GM18508 (cell line): ENCODE measurements around the gene IPO13.
A peak's percentile ranks its signal among the peaks of the same experiment; 100 is the strongest.

ENCODE experiments used
- ATAC-seq: cut with Tn5 transposase; IDR thresholded peaks from one replicate; pipeline ENCODE4 v1.9.1; 2021; ENCODE audit warnings: moderate number of reproducible peaks; ENCODE audit not compliant: insufficient read depth, unreplicated experiment

IPO13 gene, protein sequence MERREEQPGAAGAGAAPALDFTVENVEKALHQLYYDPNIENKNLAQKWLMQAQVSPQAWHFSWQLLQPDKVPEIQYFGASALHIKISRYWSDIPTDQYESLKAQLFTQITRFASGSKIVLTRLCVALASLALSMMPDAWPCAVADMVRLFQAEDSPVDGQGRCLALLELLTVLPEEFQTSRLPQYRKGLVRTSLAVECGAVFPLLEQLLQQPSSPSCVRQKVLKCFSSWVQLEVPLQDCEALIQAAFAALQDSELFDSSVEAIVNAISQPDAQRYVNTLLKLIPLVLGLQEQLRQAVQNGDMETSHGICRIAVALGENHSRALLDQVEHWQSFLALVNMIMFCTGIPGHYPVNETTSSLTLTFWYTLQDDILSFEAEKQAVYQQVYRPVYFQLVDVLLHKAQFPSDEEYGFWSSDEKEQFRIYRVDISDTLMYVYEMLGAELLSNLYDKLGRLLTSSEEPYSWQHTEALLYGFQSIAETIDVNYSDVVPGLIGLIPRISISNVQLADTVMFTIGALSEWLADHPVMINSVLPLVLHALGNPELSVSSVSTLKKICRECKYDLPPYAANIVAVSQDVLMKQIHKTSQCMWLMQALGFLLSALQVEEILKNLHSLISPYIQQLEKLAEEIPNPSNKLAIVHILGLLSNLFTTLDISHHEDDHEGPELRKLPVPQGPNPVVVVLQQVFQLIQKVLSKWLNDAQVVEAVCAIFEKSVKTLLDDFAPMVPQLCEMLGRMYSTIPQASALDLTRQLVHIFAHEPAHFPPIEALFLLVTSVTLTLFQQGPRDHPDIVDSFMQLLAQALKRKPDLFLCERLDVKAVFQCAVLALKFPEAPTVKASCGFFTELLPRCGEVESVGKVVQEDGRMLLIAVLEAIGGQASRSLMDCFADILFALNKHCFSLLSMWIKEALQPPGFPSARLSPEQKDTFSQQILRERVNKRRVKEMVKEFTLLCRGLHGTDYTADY

GRCh38 chr1:43946236-43947060 lies at the start of gene IPO13:
IPO13 (plus strand) TSS chr1:43946950; CDS start chr1:43947601, 651 bp downstream.
- peak; percentile 68 for ATAC-seq

- no peak for ATAC-seq
Observed at GRCh38 chr1:43898981-43899380, 47.8 kb upstream of the IPO13 start.

GRCh38 chr1:43900386-43900785 lies 46.4 kb upstream of the IPO13 start:
- no peak for ATAC-seq

DNA sequence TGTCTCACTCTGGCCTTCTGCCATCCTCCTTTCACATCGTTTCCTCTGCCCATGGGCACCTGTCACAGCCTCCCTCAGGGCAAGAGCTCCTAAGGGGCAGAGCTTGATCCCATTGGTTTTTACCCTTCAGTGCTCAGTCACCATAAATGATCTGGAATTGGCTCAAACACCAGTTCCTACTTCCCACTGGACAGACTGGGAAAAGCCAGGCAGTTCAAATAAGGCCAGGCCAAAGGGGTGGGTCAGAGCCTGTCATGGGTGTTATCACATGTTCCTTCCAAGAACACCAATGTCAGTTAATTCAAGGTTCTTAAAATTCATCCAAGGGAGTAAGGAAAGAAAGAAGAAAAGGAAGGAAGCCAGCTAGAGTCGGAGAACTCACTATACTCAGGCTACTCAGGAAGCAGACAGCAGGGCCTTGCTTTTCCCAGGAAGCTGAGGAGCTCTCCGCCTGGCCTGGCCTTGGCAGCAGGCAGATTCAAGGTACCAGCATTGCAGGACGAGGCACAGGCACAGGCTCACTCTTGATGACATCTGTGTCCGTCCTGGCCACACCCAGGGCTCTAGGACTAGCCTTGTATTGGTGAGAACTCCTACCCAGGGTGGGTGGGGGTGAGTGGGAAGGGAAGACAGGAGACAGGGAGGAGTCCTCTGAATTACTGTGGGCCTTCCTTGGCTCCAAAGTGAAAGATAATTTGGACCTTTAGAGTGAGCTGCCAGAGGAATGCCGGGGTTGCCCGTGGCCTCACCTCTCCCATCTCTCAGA lies 45.4 kb upstream of the IPO13 start:
- no peak for ATAC-seq

DNA sequence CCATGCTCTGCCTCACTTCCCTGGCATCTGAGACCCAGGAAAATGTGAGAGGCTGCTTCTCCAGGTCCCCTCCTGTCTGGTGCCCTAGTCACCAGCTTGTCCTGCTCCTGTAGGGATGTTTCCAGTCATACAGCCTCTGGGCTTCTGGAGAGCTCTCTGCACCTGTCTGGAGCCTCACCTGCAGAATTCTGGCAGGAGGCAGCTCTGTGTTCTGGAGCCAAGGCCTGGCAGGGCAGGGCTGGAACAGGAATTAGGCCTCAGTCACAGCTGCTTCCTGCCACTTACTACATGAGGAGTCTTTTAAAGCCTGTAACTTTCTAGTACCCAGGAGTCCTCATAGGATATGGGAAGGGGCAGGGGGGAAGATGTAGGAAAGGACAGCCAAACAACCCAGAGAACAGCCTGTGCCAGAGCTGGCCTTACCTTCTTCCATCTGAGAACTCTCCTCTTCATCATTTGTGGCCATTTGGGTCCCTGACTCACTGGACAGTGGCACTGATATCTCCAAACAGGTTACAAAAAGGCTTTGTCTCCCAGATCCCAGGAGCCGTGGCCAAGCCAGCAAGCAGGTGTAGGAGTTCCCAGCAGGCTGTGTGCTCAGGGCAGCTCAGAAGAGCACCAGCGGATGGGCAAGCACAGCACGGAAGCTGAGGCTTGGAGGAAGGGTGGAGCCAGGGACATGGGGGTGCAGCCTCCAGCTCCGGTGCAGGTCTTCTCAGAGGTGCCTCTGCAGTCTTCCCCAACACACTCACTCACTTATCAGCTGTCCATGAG lies 44.5 kb upstream of the IPO13 start:
- ATAC-seq: no peak

DNA sequence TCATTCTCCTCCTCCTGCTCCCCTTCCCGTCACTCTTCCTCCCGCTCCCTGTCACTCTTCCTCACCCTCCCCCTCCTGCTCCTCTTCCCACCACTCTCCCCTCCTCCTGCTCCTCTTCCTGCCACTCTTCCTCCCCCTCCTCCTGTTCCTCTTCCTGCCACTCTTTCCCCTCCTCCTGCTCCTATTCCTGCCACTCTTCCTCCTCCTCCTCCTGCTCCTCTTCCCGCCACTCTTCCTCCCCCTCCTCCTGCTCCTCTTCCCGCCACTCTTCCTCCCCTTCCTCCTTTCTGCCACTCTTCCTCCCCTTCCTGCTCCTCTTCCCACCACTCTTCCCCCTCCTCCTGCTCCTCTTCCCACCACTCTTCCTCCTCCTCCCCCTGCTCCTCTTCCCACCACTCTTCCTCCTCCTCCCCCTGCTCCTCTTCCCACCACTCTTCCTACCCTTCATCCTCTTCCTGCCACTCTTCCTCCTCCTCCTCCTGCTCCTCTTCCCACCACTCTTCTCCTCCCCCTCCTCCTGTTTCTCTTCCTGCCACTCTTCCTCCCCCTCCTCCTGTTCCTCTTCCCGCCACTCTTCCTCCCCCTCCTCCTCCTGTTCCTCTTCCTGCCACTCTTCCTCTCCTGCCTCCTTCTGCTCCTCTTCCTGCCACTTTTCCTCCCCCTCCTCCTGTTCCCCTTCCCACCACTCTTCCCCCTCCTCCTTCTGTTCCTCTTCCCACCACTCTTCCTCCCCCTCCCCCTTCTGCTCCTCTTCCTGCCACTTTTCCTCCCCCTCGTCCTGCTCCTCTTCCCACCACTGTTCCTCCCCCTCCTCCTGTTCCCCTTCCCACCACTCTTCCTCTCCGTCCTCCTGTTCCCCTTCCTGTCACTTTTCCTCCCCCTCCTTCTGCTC lies 41.8 kb upstream of the IPO13 start:
- ATAC-seq: no peak

GRCh38 chr1:43908226-43908625 lies 38.5 kb upstream of the IPO13 start:
- no peak for ATAC-seq

GRCh38 chr1:43908858-43909257 lies 37.9 kb upstream of the IPO13 start:
- ATAC-seq: no peak

- no peak for ATAC-seq
Observed at GRCh38 chr1:43910343-43910742, 36.4 kb upstream of the IPO13 start.

DNA sequence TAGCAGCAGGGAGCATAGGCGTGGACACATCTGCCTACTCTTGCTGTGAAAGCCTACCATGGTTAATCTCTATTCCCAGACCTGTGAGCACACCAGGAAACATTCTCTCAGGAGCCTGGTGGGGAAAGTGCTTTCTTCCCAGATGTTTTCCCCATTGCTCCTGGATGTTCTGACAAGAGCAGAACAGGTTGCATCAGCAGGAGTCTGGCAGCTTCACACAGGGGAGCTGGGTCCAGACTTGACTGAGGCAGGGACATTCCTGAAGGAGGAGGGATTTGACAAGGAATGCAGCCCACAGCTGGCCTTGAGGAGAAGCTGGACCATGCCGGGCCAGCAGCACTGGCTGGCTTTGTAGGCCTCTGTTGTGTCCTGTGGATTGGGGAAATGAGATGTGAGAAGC lies 34.1 kb upstream of the IPO13 start:
- no peak for ATAC-seq

DNA sequence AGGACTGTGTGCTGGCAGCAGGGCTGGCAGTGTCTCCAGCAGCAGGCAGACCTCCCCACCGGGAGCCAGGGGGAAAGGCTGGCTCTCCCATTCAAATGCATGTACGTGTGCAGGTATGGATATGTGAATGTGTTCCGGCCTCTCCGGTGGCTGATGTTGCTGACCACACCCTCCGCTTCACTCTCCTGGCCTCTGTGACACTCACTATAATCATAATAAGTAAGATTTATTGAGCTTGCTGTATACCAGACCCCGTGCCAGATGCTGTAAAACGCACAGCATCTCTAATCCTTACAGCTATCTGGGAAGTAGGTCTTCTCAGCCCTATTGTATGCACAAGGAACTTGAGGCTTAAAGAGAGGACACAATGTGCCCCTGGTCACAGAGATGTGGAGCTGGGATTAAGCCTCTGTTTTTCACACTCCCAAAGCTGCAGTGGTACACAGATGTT lies 33.7 kb upstream of the IPO13 start:
- ATAC-seq: no peak

- no peak for ATAC-seq
Observed at GRCh38 chr1:43913666-43914360, 32.9 kb upstream of the IPO13 start.

DNA sequence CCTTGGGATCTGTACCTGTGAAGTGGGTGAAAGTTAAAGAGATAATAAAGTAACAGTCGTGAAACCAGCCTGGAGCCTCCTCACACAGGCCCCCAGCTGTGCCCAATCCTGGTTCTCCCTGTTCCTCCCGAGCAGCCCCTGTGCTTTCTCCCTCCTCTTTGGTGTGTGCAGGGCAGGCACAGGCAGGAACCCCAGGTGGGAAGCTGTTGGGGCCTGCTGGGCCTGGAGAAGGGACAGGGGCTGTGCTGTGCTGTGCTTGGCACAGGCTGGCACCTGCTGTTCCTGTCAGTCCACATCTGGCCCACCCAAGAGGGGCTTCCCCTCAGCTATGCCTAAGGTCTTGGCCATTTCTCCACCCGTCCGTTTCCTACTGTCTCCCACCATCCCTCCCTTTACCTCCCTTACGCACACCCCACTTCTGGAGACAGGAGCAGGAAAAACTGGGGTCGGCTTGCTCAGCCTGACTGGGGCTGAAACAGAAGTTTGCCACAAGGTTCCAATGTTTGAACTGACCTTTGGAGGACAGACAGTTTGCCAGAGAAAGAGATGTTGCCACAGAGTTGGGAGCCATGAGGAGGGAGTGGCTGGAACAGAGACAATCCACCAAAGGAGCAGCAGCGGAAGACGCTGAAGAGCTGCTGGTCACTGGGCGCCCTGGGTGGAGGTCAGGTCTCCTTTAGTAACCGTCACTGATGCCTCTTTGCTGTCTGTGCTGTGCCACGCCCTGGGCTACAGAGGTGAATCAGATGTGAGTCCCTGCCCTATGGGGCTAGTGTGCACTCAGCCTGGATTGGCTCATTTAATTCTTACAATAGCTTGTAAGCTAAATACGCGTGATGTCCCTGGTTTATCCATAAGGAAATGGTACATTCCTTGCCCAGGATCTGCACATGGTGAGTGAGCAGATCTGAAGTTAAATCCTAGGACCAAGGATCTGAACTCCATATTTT lies 31.9 kb upstream of the IPO13 start:
- ATAC-seq: no peak

DNA sequence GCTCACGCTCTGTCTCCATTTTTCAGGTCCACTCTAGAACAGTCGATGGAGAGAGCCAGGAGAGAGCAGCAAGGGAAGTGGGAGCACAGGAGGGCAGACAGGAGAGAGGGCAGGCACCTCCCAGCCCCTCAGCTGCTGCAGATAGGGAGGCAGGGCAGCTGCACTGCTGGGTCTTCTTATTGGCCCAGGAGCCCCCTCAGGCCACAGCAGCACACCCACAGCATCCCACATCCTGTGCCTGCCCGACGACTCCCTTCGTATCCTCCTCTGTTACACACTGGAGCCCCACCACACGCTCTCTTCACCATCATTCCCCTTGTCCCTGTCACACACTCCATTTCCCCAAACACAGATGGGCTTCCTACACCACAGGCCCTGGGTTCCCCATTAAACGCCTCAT lies 26.8 kb upstream of the IPO13 start:
- no peak for ATAC-seq

GRCh38 chr1:43921022-43921421 lies 25.7 kb upstream of the IPO13 start:
- no peak for ATAC-seq

DNA sequence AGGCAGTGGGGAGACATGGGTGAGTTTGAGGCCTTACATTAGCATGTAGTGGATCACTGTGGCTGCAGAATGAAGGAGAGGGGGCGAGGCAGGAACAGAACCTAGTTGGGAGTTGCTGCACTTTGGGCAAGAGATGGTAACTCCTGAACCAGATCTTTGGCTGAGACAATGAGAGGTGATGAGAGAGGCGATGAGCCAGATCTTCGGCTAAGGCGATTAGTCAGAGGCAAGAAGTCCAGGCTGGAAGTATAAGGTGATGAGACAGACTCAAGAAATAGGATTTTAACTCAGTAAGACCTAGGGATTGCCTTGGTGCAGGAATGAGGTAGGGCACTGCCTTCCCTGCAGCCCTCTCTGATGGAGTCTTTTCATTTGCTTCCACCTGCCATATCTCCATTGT lies 22.2 kb upstream of the IPO13 start:
- ATAC-seq: no peak
